Kidney (tissue), 14 donors: ENCODE data around the gene TMA7B. TPM values are rescaled to one million over a fixed set of nuclear protein-coding genes. Genes with fewer than 3 reads are reported as not detected.

Experiments used
- DNase-seq, 5 donors: peaks; one replicate each; pipeline ENCODE4 v3.0.0-alpha.2; 2013 to 2020
- FAIRE-seq: peaks from 2 replicates; lab custom pipeline; 2012; peaks lifted over from hg19 to GRCh38; lab: Jason Lieb, UNC
- H3K27ac ChIP-seq, 2 donors: one replicate each; pipeline ENCODE4 v1.7.0; 2013; ENCODE audit warnings: low read depth in 2 of 2, low read length in 2 of 2, inconsistent platforms in 1 of 2
- H3K27me3 ChIP-seq: one replicate; pipeline ENCODE4 v1.7.1; 2013; ENCODE audit warnings: low read length, inconsistent platforms; ENCODE audit not compliant: control insufficient read depth, insufficient read depth
- H3K36me3 ChIP-seq, 3 donors: one replicate each; pipeline versions ENCODE4 v1.7.0 to v1.7.1; 2013; ENCODE audit warnings: low read length in 3 of 3, control low read depth in 1 of 3, inconsistent platforms in 1 of 3; ENCODE audit not compliant: insufficient read depth in 3 of 3, control insufficient read depth in 2 of 3
- H3K4me1 ChIP-seq, 3 donors: one replicate each; pipeline versions ENCODE4 v1.7.0 to v1.7.1; 2013; ENCODE audit warnings: low read length in 3 of 3, inconsistent platforms in 1 of 3, low read depth in 1 of 3; ENCODE audit not compliant: control insufficient read depth in 2 of 3, insufficient read depth in 2 of 3
- H3K4me3 ChIP-seq, 3 donors: one replicate each; pipeline versions ENCODE4 v1.7.0 to v1.8.1; 2013; ENCODE audit warnings: low read length in 3 of 3, control low read depth in 1 of 3, inconsistent platforms in 1 of 3
- H3K9ac ChIP-seq, 3 donors: one replicate each; pipeline versions ENCODE4 v1.7.0 to v1.7.1; 2013; ENCODE audit warnings: low read length in 3 of 3, control low read depth in 1 of 3, inconsistent platforms in 1 of 3
- H3K9me3 ChIP-seq, 3 donors: one replicate each; pipeline versions ENCODE4 v1.7.0 to v1.7.1; 2013; ENCODE audit warnings: low read length in 3 of 3, control low read depth in 1 of 3, inconsistent platforms in 1 of 3; ENCODE audit not compliant: control insufficient read depth in 2 of 3, insufficient read depth in 1 of 3
- CTCF ChIP-seq: IDR thresholded peaks from 3 replicates; pipeline ENCODE4 v1.5.1; 2012; ENCODE audit warnings: mild to moderate bottlenecking, moderate library complexity, borderline replicate concordance; ENCODE audit not compliant: insufficient read depth; ENCODE audit errors: extremely low read depth
- intact Hi-C: fragments of 100-400 bp; cut with DNase I; formaldehyde crosslinking; loops from one replicate; pipeline ENCODE4 v1.11.1; 2022
- polyA plus RNA-seq: library from polyadenylated mRNA; stranded (reverse); fragments of 350-450 nt; fragmentation: Illumina TruSeq; extraction: RNeasy Lipid Tissue Mini Kit (QIAGEN cat#74804); gene quantifications from one replicate; pipeline ENCODE4 v1.2.3, GENCODE V29; 2014; ENCODE audit warnings: low read depth, low replicate concordance; ENCODE audit not compliant: insufficient read depth
- total RNA-seq: library from RNA; stranded (reverse); fragmentation: NEBNext Ultra II Directional; extraction: Animal tissue kit (Norgen Biotek cat#: 25700); gene quantifications from one replicate; pipeline ENCODE4 v1.2.1, GENCODE V29; 2021
- donor health status: control.
- donor health status: control.
- donor health status: control.
- donor health status: control.
- donor health status: control.
- donor health status: DM: yes; HTN: yes; CAD: no.
- donor health status: Normal renal cell carcinoma (clear cell type).

The TMA7B gene
- total and polyA plus RNA-seq, 2 donors from 2014 or later, result 0.63 TPM; not detected in 1

DNA sequence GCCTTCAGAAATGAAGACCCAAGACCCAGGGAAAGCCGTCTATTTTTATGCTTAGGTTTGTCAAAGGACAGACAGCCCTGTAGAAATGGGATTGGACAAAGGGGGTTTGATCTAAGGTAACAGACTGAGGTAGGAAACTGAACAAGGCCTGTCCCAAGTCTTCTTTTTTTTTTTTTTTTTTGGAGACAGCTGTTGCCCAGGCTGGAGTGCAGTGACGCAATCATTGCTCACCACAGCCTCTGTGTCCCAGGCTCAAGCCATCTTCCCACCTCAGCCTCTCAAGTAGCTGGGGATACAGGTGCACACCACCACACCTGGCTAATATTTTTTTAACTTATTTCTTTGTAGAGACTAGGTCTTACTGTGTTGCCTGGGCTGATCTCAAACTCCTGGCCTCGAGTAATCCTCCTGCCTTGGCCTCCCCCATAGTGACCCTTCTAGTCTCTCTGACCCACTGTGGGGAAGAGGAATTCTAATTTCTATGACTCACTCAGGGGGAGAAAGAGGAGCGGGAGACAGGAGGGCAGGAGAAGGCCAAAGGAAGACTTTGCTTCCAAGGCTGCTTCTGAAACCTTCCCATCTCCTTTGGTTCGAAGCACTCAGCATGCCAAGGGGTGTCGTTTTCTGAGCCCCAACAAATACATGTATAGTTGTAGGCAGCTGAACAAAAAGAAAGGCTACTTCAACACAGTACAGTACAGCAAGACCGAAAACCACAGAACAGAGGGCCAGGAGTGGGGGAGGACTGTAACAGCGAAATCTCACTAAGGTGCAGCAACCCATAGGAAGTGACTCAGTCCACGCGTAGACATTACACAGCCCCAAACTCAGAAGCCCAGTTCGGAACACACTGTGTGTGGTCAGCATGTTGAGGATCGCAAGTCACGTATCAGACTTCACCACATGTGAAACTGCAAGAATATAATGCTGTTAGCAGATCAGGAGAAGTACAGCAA lies 872 bp downstream of the TMA7B start:
- H3K4me3 ChIP-seq, result no peak overlapping the region
- H3K27me3 ChIP-seq, result no peaks in the 10 kb centered on the region
- H3K9ac ChIP-seq, result no peak overlapping the region
- no peaks in the 10 kb centered on the region for H3K36me3 ChIP-seq
- FAIRE-seq (no peak), DNase-seq (no peak)
- H3K9me3 ChIP-seq, result no peaks in the 10 kb centered on the region
- peaks cover 0 to 2% (median 0%) of the 10 kb centered on the region in 3 donors for H3K4me1 ChIP-seq
- no peak for TF ChIP-seq CTCF
- no peak overlapping the region for H3K27ac ChIP-seq
- intact Hi-C loops, result no loop called here

DNA sequence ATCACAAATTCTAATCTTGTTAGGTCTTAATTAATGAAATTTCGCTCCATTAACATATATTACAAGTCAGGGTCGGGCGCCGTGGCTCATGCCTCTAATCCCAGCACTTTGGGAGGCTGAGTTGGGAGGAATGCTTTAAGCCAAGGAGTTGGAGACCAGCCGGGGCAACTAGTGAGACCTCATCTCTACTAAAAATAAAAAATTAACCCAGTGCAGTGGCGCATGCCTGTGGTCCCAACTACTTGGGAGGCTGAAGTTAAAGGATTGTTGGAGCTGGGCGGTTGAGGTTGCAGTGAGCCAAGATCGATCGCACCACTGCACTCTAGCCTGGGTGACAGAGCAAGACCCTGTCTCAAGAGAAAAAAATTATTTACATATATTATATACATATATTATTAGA lies 1.9 kb downstream of the TMA7B start:
- Histone ChIP-seq H3K27ac (no peak overlapping the region), H3K4me1 (peaks cover 0 to 2% (median 0%) of the 10 kb centered on the region in 3 donors), H3K36me3 (no peaks in the 10 kb centered on the region), H3K27me3 (no peaks in the 10 kb centered on the region), H3K9ac (no peak overlapping the region), H3K4me3 (no peak overlapping the region), H3K9me3 (no peaks in the 10 kb centered on the region)
- intact Hi-C loops, result no loop called here
- no peak for FAIRE-seq
- DNase-seq, result no peak
- no peak for TF ChIP-seq CTCF

GRCh38 chr22:39965748-39966147 lies 5.6 kb downstream of the TMA7B start:
- Histone ChIP-seq H3K4me1 (peaks cover 0 to 4% (median 0%) of the 10 kb centered on the region in 3 donors), H3K9ac (no peak overlapping the region), H3K27ac (no peak overlapping the region), H3K9me3 (no peaks in the 10 kb centered on the region), H3K36me3 (no peaks in the 10 kb centered on the region), H3K4me3 (no peak overlapping the region), H3K27me3 (no peaks in the 10 kb centered on the region)
- intact Hi-C loops, result no loop called here
- no peak for TF ChIP-seq CTCF
- FAIRE-seq, result no peak
- DNase-seq, result no peak
